Effector memory CD4-positive, alpha-beta T cell (primary cell): ENCODE data around the gene DAGLA.

Experiments used
- DNase-seq, 3 donors: peaks; one replicate each; pipeline ENCODE4 v3.0.0-alpha.2; 2020
- H3K27ac ChIP-seq: 2 replicates; pipeline ENCODE4 v1.7.0; 2013; ENCODE audit warnings: mild to moderate bottlenecking, low read length, moderate library complexity; ENCODE audit not compliant: insufficient read depth, poor library complexity, severe bottlenecking
- H3K27me3 ChIP-seq: replicated peaks from 2 replicates; pipeline ENCODE4 v1.7.0; 2013; ENCODE audit warnings: mild to moderate bottlenecking, low read length; ENCODE audit not compliant: insufficient read depth, control insufficient read depth, poor library complexity, severe bottlenecking
- H3K36me3 ChIP-seq: 2 replicates; pipeline ENCODE4 v1.7.0; 2013; ENCODE audit warnings: mild to moderate bottlenecking, low read length, moderate library complexity; ENCODE audit not compliant: control insufficient read depth, insufficient read depth
- H3K4me1 ChIP-seq: 2 replicates; pipeline ENCODE4 v1.7.0; 2013; ENCODE audit warnings: low read length, mild to moderate bottlenecking; ENCODE audit not compliant: control insufficient read depth, insufficient read depth, poor library complexity, severe bottlenecking
- H3K4me3 ChIP-seq: 2 replicates; pipeline ENCODE4 v1.7.0; 2013; ENCODE audit warnings: low read length, low read depth, mild to moderate bottlenecking; ENCODE audit not compliant: insufficient read depth, poor library complexity, severe bottlenecking
- H3K9me3 ChIP-seq: 2 replicates; pipeline ENCODE4 v1.7.0; 2013; ENCODE audit warnings: mild to moderate bottlenecking, low read length, moderate library complexity; ENCODE audit not compliant: control insufficient read depth

The DAGLA gene

DNA sequence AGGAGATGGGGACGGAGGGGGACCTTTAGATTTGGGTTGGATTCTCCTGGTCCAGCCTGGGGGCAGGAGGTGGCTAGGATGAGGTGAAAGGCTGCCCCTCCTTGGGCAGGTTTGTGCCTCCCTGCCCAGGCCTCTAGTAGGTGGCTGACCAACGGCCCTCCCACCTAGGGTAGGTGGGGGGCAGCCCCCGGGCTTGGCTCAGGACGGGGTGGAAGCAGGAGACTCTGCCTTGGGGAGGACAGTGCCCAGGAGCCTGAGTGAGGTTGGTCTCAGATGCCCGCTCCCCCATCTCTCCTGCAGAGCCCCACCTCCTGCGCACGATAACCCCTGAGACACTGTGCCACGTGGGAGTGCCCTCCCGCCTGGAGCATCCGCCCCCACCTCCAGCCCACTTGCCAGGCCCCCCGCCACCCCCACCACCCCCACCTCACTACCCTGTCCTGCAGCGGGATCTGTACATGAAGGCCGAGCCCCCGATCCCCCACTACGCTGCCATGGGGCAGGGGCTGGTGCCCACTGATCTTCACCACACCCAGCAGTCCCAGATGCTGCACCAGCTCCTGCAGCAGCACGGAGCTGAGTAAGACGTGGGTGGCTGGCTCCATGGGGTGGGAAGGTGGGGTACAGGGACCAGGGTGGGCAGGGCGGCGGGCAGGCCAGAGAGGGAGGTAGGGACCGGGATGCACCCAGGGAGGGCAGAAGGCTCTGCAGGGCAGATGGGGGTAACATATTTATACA is 89.9 kb downstream of the DAGLA start:
- Histone ChIP-seq H3K9me3 (no peaks in the 10 kb centered on the region), H3K27ac (no peak overlapping the region), H3K36me3 (no peaks in the 10 kb centered on the region), H3K27me3 (no peaks in the 10 kb centered on the region), H3K4me1 (peaks cover 11% of the 10 kb centered on the region), H3K4me3 (no peak overlapping the region)
- DNase-seq, result no peak

- H3K4me3 ChIP-seq, result no peak overlapping the region
- DNase-seq, result no peak
- H3K27ac ChIP-seq, result no peak overlapping the region
- no peaks in the 10 kb centered on the region for H3K9me3 ChIP-seq
- H3K27me3 ChIP-seq, result no peaks in the 10 kb centered on the region
- H3K36me3 ChIP-seq, result no peaks in the 10 kb centered on the region
- H3K4me1 ChIP-seq, result peaks cover 11% of the 10 kb centered on the region
Observed at GRCh38 chr11:61771195-61771894, 91.2 kb downstream of the DAGLA start.

GRCh38 chr11:61771985-61772455 is 91.8 kb downstream of the DAGLA start:
- Histone ChIP-seq H3K27me3 (no peaks in the 10 kb centered on the region), H3K36me3 (no peaks in the 10 kb centered on the region), H3K4me1 (peaks cover 15% of the 10 kb centered on the region), H3K9me3 (no peaks in the 10 kb centered on the region), H3K4me3 (no peak overlapping the region), H3K27ac (no peak overlapping the region)
- DNase-seq, result no peak

DNA sequence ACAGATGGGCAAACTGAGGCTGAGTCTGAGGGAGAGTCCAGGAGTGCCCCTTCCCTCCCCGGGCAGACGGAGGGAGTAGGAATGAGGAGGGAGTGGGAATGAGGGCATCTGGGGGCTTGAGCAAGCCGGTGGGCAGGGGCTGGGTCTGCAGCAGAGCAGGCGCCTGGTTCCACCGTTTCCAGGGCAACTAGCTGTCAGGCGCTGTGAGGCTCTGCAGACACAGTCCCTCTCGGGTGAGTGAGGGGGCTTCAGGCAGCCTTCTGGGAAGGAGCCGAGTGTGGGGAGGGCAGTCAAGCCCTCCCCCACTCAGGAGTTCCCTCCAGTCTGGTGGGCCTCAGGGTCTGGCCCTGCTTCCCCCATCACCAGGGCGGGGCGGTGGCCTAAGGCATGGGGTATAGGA is 93.2 kb downstream of the DAGLA start:
- Histone ChIP-seq H3K36me3 (no peaks in the 10 kb centered on the region), H3K27me3 (no peaks in the 10 kb centered on the region), H3K4me1 (peaks cover 25% of the 10 kb centered on the region), H3K9me3 (no peaks in the 10 kb centered on the region), H3K27ac (no peak overlapping the region), H3K4me3 (no peak overlapping the region)
- no peak for DNase-seq

- no peaks in the 10 kb centered on the region for H3K36me3 ChIP-seq
- DNase-seq, result no peak
- H3K9me3 ChIP-seq, result no peaks in the 10 kb centered on the region
- no peak overlapping the region for H3K27ac ChIP-seq
- no peak overlapping the region for H3K4me3 ChIP-seq
- H3K4me1 ChIP-seq, result peaks cover 25% of the 10 kb centered on the region
- no peaks in the 10 kb centered on the region for H3K27me3 ChIP-seq
Observed at GRCh38 chr11:61773809-61774208, 93.6 kb downstream of the DAGLA start.

DNA sequence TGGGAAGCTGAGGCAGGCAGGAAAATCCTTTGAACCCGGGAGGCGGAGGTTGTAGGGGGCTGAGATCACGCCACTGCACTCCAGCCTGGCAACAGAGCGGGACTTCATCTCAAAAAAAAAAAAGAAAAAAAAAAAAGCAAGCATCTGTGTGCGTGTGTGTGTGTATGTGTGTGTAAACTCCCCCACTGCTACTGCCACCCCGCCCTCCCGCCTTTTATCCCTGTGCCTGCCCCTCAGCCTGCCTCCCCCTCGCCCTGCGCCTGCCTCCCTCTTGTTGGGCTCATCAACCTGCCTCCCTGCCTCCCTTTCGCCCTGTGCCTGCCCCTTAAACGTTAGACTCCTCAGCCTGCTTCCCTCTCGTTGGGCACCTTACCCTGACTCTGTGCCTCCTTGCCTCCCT is 94.2 kb downstream of the DAGLA start:
- Histone ChIP-seq H3K27me3 (no peaks in the 10 kb centered on the region), H3K36me3 (no peaks in the 10 kb centered on the region), H3K9me3 (no peaks in the 10 kb centered on the region)

DNA sequence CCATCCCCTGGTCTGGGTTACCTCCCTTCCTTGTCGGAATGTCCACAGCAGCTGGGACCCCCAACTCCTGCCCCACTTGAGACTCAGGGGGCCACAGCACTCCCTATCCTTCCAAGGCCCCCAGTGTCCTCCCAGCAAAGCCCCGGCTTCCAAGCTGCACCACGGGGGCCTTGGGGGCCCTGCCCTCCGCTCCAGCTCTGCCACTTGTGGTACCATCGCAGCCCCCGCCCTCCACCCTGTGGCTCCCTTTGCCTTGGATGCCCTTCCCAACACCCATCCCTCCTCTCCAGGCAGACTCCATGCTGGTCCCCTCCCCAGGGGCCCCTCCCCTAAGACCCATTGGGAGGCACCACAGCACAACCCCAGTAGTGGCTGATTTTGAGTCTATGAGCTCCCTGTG is 94.9 kb downstream of the DAGLA start:
- Histone ChIP-seq H3K4me3 (no peak overlapping the region), H3K9me3 (no peaks in the 10 kb centered on the region)
- DNase-seq, result no peak

More for the DNA sequence above, 94.2 kb downstream of the DAGLA start:
- no peak for DNase-seq
- Histone ChIP-seq H3K27ac (no peak overlapping the region), H3K4me3 (no peak overlapping the region), H3K4me1 (peaks cover 25% of the 10 kb centered on the region)

DNA sequence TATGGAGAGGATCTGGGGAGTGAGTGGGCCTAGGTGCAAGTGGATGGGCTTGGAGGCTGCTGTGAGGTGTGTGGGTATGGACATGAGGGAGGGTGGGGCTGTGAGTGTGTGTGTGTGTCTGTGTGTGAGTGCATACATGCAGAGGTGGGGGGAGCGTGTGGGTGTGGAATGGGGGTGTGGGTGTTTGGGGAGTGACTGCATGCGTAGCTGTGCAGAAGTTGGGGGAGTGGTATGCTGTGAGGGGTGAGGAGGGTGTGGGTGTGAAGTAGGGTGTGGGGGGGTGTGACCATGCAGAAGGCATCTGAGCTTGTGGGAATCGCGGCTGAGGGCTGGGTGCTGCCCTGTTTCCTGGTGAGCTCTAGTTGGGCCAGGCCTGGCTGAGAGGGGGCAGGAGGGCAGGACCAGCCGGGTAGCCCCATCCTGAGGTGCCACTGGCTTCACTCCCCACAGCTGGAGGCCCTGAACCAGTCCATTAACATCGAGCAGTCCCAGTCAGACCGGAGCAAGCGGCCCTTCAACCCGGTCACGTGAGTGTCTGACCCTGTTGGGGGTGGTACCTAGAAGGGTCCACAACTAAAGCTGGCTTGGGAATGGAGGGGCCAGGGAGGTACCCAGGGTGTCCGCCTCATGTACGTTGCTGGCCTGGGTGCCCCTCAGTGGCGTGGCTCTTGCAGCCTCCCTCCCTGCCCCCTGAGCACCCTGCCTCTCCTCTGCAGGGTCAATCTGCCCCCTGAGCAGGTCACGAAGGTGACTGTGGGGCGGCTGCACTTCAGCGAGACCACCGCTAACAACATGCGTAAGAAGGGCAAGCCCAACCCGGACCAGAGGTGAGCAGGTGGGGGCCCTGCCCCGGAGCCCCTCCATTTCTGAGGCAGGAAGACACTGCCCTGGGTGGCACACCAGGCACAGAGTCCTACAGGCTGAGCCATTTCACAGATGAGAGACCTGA is 95.7 kb downstream of the DAGLA start:
- Histone ChIP-seq H3K4me1 (peaks cover 25% of the 10 kb centered on the region), H3K9me3 (no peaks in the 10 kb centered on the region), H3K36me3 (no peaks in the 10 kb centered on the region), H3K27ac (no peak overlapping the region), H3K27me3 (no peaks in the 10 kb centered on the region), H3K4me3 (no peak overlapping the region)
- no peak for DNase-seq

More for the DNA sequence above, 94.9 kb downstream of the DAGLA start:
- H3K27ac ChIP-seq, result no peak overlapping the region
- H3K4me1 ChIP-seq, result peaks cover 25% of the 10 kb centered on the region
- no peaks in the 10 kb centered on the region for H3K36me3 ChIP-seq
- no peaks in the 10 kb centered on the region for H3K27me3 ChIP-seq

- Histone ChIP-seq H3K9me3 (no peaks in the 10 kb centered on the region), H3K36me3 (no peaks in the 10 kb centered on the region), H3K27ac (no peak overlapping the region), H3K27me3 (no peaks in the 10 kb centered on the region), H3K4me1 (peaks cover 25% of the 10 kb centered on the region), H3K4me3 (no peak overlapping the region)
- DNase-seq, result peak in 1 of 3 donors; percentile 30
Observed at GRCh38 chr11:61776561-61777075, 96.4 kb downstream of the DAGLA start.
